ENCODE data around the gene HSPBP1.
A peak's percentile ranks its signal among the peaks of the same experiment; 100 is the strongest.
"Not testable (repeated sequence)": the region's sequence is repeated elsewhere in the genome, so short reads cannot be mapped to it uniquely, and the experiment has no call there.

HSPBP1 gene

GRCh38 chr19:55231391-55232285 lies 48.3 kb downstream of the HSPBP1 start:
- DNase-seq: no peak

- no peak for DNase-seq
Observed at GRCh38 chr19:55230780-55231179, 49.1 kb downstream of the HSPBP1 start.

- no peak for DNase-seq
Observed at GRCh38 chr19:55230329-55230728, 49.6 kb downstream of the HSPBP1 start.

GRCh38 chr19:55229789-55230182 lies 50.1 kb downstream of the HSPBP1 start:
- no peak for DNase-seq

GRCh38 chr19:55229145-55229788 lies 50.6 kb downstream of the HSPBP1 start:
- DNase-seq: no peak

GRCh38 chr19:55228403-55229031 lies 51.4 kb downstream of the HSPBP1 start, which contains the start of gene TMEM86B:
Gene TMEM86B (minus strand): TSS chr19:55228763. CDS start chr19:55228741, 22 bp downstream.
- DNase-seq: no peak

- DNase-seq: no peak
Observed at GRCh38 chr19:55228015-55228391, 51.9 kb downstream of the HSPBP1 start.

GRCh38 chr19:55227241-55228014 lies 52.5 kb downstream of the HSPBP1 start:
- DNase-seq: no peak

- no peak for DNase-seq
Observed at GRCh38 chr19:55226788-55227187, 53.1 kb downstream of the HSPBP1 start.

GRCh38 chr19:55226273-55226672 lies 53.6 kb downstream of the HSPBP1 start:
- DNase-seq: no peak

GRCh38 chr19:55225415-55225958 lies 54.4 kb downstream of the HSPBP1 start:
- no peak for DNase-seq

GRCh38 chr19:55224679-55225414 lies 55.1 kb downstream of the HSPBP1 start:
- DNase-seq: not testable (repeated sequence)

- DNase-seq: no peak
Observed at GRCh38 chr19:55224038-55224665, 55.8 kb downstream of the HSPBP1 start.

GRCh38 chr19:55223291-55224037 lies 56.4 kb downstream of the HSPBP1 start:
- DNase-seq: no peak

GRCh38 chr19:55220525-55220924 lies 59.4 kb downstream of the HSPBP1 start:
- no peak for DNase-seq

GRCh38 chr19:55216461-55217198 lies 63.3 kb downstream of the HSPBP1 start:
- peak; percentile 97 for DNase-seq

GRCh38 chr19:55213547-55213946 lies 66.4 kb downstream of the HSPBP1 start:
- DNase-seq: no peak

GRCh38 chr19:55212447-55212846 lies 67.5 kb downstream of the HSPBP1 start:
- peak; percentile 36 to 38 for DNase-seq

All from SHP77 (cell line).